H1 (cell line): ENCODE measurements around the gene KCTD10. TPM values are rescaled to one million over a fixed set of nuclear protein-coding genes. Genes with fewer than 3 reads are reported as not detected.

ENCODE experiments used
- CTCF ChIA-PET: fragments of 300-600 bp; sonication (Branson Sonifier 250); formaldehyde crosslinking; loops from one replicate; lab custom pipeline; 2021; ENCODE audit not compliant: partially characterized antibody; lab: Charles Lee
- POLR2A ChIA-PET: fragments of 300-600 bp; sonication (Branson Sonifier 250); formaldehyde crosslinking; loops from one replicate; lab custom pipeline; 2021; ENCODE audit warnings: inconsistent platforms; ENCODE audit not compliant: partially characterized antibody; lab: Charles Lee
- DNase-seq, 2 experiments: peaks; one replicate each; pipeline versions ENCODE4 v3.0.0 to v3.0.0-alpha.2; 2010 to 2022; ENCODE audit warnings: low spot score in 2 of 2, low read depth in 1 of 2, mixed read lengths in 1 of 2
- FAIRE-seq: peaks from 2 replicates; lab custom pipeline; 2011; peaks lifted over from hg19 to GRCh38; lab: Jason Lieb, UNC
- H2AFZ ChIP-seq: 2 replicates; pipeline ENCODE4 v1.8.1; 2012; ENCODE audit warnings: low read length, inconsistent platforms
- H2AK5ac ChIP-seq: 2 replicates; pipeline ENCODE4 v1.6.1; 2013; ENCODE audit warnings: low read depth, low read length
- H2BK120ac ChIP-seq: replicated peaks from 2 replicates; pipeline ENCODE3; 2013; ENCODE audit warnings: low read depth, low read length, inconsistent platforms
- H2BK12ac ChIP-seq: 2 replicates; pipeline ENCODE4 v1.6.1; 2013; ENCODE audit warnings: low read depth, low read length
- H2BK15ac ChIP-seq: 2 replicates; pipeline ENCODE4 v1.6.1; 2013; ENCODE audit warnings: low read length
- H2BK20ac ChIP-seq: 2 replicates; pipeline ENCODE4 v1.6.1; 2013; ENCODE audit warnings: low read length
- H2BK5ac ChIP-seq: 2 replicates; pipeline ENCODE4 v1.6.1; 2013; ENCODE audit warnings: low read depth, low read length
- H3K14ac ChIP-seq: 2 replicates; pipeline ENCODE4 v1.6.1; 2013; ENCODE audit warnings: inconsistent platforms; ENCODE audit not compliant: insufficient read length
- H3K18ac ChIP-seq: 2 replicates; pipeline ENCODE4 v1.6.1; 2013; ENCODE audit warnings: low read length; ENCODE audit errors: extremely low read depth
- H3K23ac ChIP-seq: 2 replicates; pipeline ENCODE4 v1.6.1; 2013; ENCODE audit warnings: inconsistent platforms; ENCODE audit not compliant: insufficient read length
- H3K23me2 ChIP-seq: 2 replicates; pipeline ENCODE4 v1.6.1; 2013; ENCODE audit warnings: low read depth, low read length
- H3K27ac ChIP-seq: 2 replicates; pipeline ENCODE4 v1.6.1; 2011; ENCODE audit warnings: low read depth, low read length, inconsistent platforms
- H3K27me3 ChIP-seq, 4 experiments: replicated peaks in 1 of 4; 1 replicate in 1 of 4; 2 replicates in 3 of 4; pipeline versions ENCODE4 v1.6.1 to v1.8.1; 2011 to 2013; ENCODE audit warnings: low read length in 3 of 4, mild to moderate bottlenecking in 3 of 4, inconsistent platforms in 2 of 4, mixed read lengths in 2 of 4, moderate library complexity in 1 of 4; ENCODE audit not compliant: control insufficient read depth in 3 of 4, insufficient read depth in 3 of 4; ENCODE audit errors: extremely low read depth in 1 of 4
- H3K36me3 ChIP-seq, 4 experiments: 2 replicates each; pipeline versions ENCODE4 v1.6.1 to v1.8.1; 2011 to 2013; ENCODE audit warnings: mild to moderate bottlenecking in 4 of 4, low read length in 3 of 4, moderate library complexity in 2 of 4, control low read depth in 1 of 4, inconsistent platforms in 1 of 4; ENCODE audit not compliant: insufficient read depth in 4 of 4, control insufficient read depth in 2 of 4
- H3K4ac ChIP-seq: replicated peaks from 2 replicates; pipeline ENCODE3; 2013; ENCODE audit warnings: low read length, low read depth, mixed read lengths, inconsistent platforms; ENCODE audit not compliant: insufficient read length
- H3K4me1 ChIP-seq, 4 experiments: replicated peaks in 1 of 4; 1 replicate in 1 of 4; 2 replicates in 3 of 4; pipeline versions ENCODE4 v1.6.1 to v1.8.1; 2011 to 2013; ENCODE audit warnings: low read length in 3 of 4, inconsistent platforms in 2 of 4, mixed read lengths in 1 of 4; ENCODE audit not compliant: insufficient read depth in 4 of 4, control insufficient read depth in 3 of 4
- H3K4me2 ChIP-seq, 2 experiments: 2 replicates each; pipeline versions ENCODE4 v1.6.1 to v1.8.1; 2011 to 2013; ENCODE audit warnings: low read depth in 2 of 2, low read length in 2 of 2, control low read depth in 1 of 2, inconsistent platforms in 1 of 2, mild to moderate bottlenecking in 1 of 2; ENCODE audit not compliant: insufficient read depth in 1 of 2
- H3K4me3 ChIP-seq, 4 experiments: fragments of 200-600, 300-600 bp in 1 of 4; sonication (generic), shearing (Covaris generic), sonication (Bioruptor Twin) in 1 of 4; 2 replicates each; pipeline versions ENCODE4 v1.5.1 to v1.8.1; 2011 to 2016; ENCODE audit warnings: low read length in 4 of 4, low read depth in 3 of 4, control low read depth in 2 of 4, inconsistent platforms in 2 of 4, mild to moderate bottlenecking in 2 of 4, mixed read lengths in 1 of 4, moderate library complexity in 1 of 4; ENCODE audit not compliant: insufficient read depth in 2 of 4; ENCODE audit errors: extremely low read depth in 1 of 4
- H3K56ac ChIP-seq: replicated peaks from 2 replicates; pipeline ENCODE3; 2013; ENCODE audit warnings: low read depth, mild to moderate bottlenecking, mixed read lengths, low read length, inconsistent platforms; ENCODE audit not compliant: insufficient read length
- H3K79me1 ChIP-seq: 2 replicates; pipeline ENCODE4 v1.6.1; 2013; ENCODE audit warnings: low read depth, low read length, control low read depth
- H3K79me2 ChIP-seq, 2 experiments: 2 replicates each; pipeline versions ENCODE4 v1.6.1 to v1.8.1; 2012 to 2013; ENCODE audit warnings: low read length in 2 of 2, mild to moderate bottlenecking in 2 of 2, inconsistent platforms in 1 of 2; ENCODE audit not compliant: insufficient read depth in 2 of 2, control insufficient read depth in 1 of 2
- H3K9ac ChIP-seq, 4 experiments: replicated peaks in 1 of 4; 1 replicate in 1 of 4; 2 replicates in 3 of 4; pipeline versions ENCODE4 v1.6.1 to v1.8.1; 2011 to 2013; ENCODE audit warnings: low read depth in 3 of 4, low read length in 3 of 4, control low read depth in 2 of 4, mild to moderate bottlenecking in 2 of 4, moderate library complexity in 2 of 4, inconsistent platforms in 1 of 4; ENCODE audit errors: extremely low read depth in 1 of 4
- H3K9me3 ChIP-seq, 2 experiments: 2 replicates each; pipeline versions ENCODE4 v1.6.1 to v1.8.1; 2012 to 2013; ENCODE audit warnings: mild to moderate bottlenecking in 2 of 2, moderate library complexity in 2 of 2, control low read depth in 1 of 2, inconsistent platforms in 1 of 2, low read depth in 1 of 2, low read length in 1 of 2, mixed read lengths in 1 of 2; ENCODE audit not compliant: insufficient read depth in 2 of 2
- H4K20me1 ChIP-seq, 2 experiments: replicated peaks in 1 of 2; 2 replicates each; pipeline versions ENCODE3 to v1.8.1; 2011 to 2013; ENCODE audit warnings: inconsistent platforms in 2 of 2, low read length in 2 of 2, mild to moderate bottlenecking in 1 of 2; ENCODE audit not compliant: insufficient read depth in 2 of 2, control insufficient read depth in 1 of 2
- H4K5ac ChIP-seq: 2 replicates; pipeline ENCODE4 v1.6.1; 2013; ENCODE audit warnings: low read length, low read depth, mixed read lengths, inconsistent platforms; ENCODE audit not compliant: insufficient read length
- H4K8ac ChIP-seq: 2 replicates; pipeline ENCODE4 v1.8.0; 2013; ENCODE audit warnings: mild to moderate bottlenecking, moderate library complexity, low read length, inconsistent platforms; ENCODE audit not compliant: insufficient read depth; ENCODE audit errors: extremely low read depth
- H4K91ac ChIP-seq: replicated peaks from 2 replicates; pipeline ENCODE3; 2013; ENCODE audit warnings: low read length, mixed read lengths, inconsistent platforms; ENCODE audit not compliant: insufficient read length
- SIRT6 ChIP-seq: IDR thresholded peaks from one replicate; pipeline ENCODE4 v1.7.1; 2012; ENCODE audit warnings: low read length, inconsistent platforms
- WGBS, 2 experiments: shearing (Covaris generic) in 1 of 2; methylation state at CpG; one replicate each; pipeline versions ENCODE4 v1.1.6 to v1.1.7; 2013 to 2015; ENCODE audit warnings: low lambda C conversion rate in 2 of 2, mixed read lengths in 2 of 2, inconsistent platforms in 1 of 2, low coverage in 1 of 2, missing lambda C conversion rate in 1 of 2; ENCODE audit not compliant: insufficient replicate concordance in 2 of 2, insufficient coverage in 1 of 2, insufficient read length in 1 of 2; ENCODE audit errors: extremely low coverage in 1 of 2, missing lambda C conversion rate in 1 of 2; 5-methylcytosine and 5-hydroxymethylcytosine counted together
- polyA plus RNA-seq, 7 experiments: library from polyadenylated mRNA; depleted of rRNA in 3 of 7; stranded (reverse) in 5 of 7; unstranded in 2 of 7; fragments of >200 nt in 5 of 7; fragments of 200-250 nt in 2 of 7; gene quantifications; 1 replicate in 5 of 7; 2 replicates in 1 of 7; 4 replicates in 1 of 7; pipeline versions ENCODE4 v1.2.1 to v1.2.3, GENCODE V29; 2011 to 2013; ENCODE audit warnings: missing spikeins in 2 of 7, mixed read lengths in 2 of 7
- total RNA-seq: library from RNA; stranded (reverse); fragmentation: NEBNext Ultra II Directional; extraction: Animal tissue kit (Norgen Biotek cat#: 25700); gene quantifications from 2 replicates; pipeline ENCODE4 v1.2.1, GENCODE V29; 2021

The KCTD10 gene
- total and polyA plus RNA-seq, 2 of the 8 experiments (the other 6 are each of a cell fraction or from before 2014, with no cell fraction given): 45.3 to 52.4 TPM

GRCh38 chr12:109436188-109436560, 40.9 kb downstream of the KCTD10 start:
- Histone ChIP-seq H3K9ac (no peak overlapping the region), H3K4me1 (peaks cover 9 to 18% (median 13%) of the 10 kb centered on the region in 4 experiments), H4K91ac (no peak overlapping the region), H3K4me2 (peak overlapping the region; percentile 45 to 47; a peak in 3 of 4 replicates), H3K36me3 (no peaks in the 10 kb centered on the region), H2AK5ac (no peak overlapping the region), H3K18ac (no peak overlapping the region), H2BK20ac (no peak overlapping the region), H2BK120ac (no peak overlapping the region), H2BK12ac (peak overlapping the region; percentile 20; the same call in 1 of the 2 replicates), H4K20me1 (no peaks in the 10 kb centered on the region), H3K14ac (no peak overlapping the region), H4K8ac (no peak overlapping the region), H3K79me1 (no peaks in the 10 kb centered on the region), H2BK15ac (0 out of 2 replicates have a peak overlapping the region, but pooled peaks have one; percentile 47), H3K79me2 (no peaks in the 10 kb centered on the region), H3K4me3 (peak overlapping the region in 1 of 4 experiments; percentile 10; a peak in 1 of 8 replicates), H2AFZ (no peak overlapping the region), H3K9me3 (no peaks in the 10 kb centered on the region), H3K56ac (no peak overlapping the region), H3K4ac (no peak overlapping the region), H3K23ac (no peak overlapping the region), H3K23me2 (no peaks in the 10 kb centered on the region), H3K27me3 (no peaks in the 10 kb centered on the region), H2BK5ac (0 out of 2 replicates have a peak overlapping the region, but pooled peaks have one; percentile 19), H4K5ac (no peak overlapping the region), H3K27ac (0 out of 2 replicates have a peak overlapping the region, but pooled peaks have one; percentile 17)
- no peak for DNase-seq
- CTCF ChIA-PET: interaction anchor here (1.1 to 12.4 kb wide), 6 partner anchors 12 to 148 kb away, joined by 3 to 245 read pairs (median 6); partner anchors contain the start of genes KCTD10 and UBE3B
- POLR2A ChIA-PET: interaction anchor here (0.8 to 1.6 kb wide), 2 partner anchors 14 to 161 kb away, joined by 3 to 6 read pairs; no protein-coding TSS in a partner anchor
- 51% methylated on average over 7 of the region's 7 CpGs; no CpG with 5 or more reads in 1 of the 2 experiments for WGBS, 2 experiments
- no peak for FAIRE-seq
- no peak for TF ChIP-seq SIRT6
